NAMALWA (cell line): ENCODE measurements around the gene RAI1.

Experiments
- DNase-seq: peaks from one replicate; pipeline ENCODE4 v3.0.0-alpha.2; 2015; ENCODE audit warnings: low spot score

Gene RAI1

DNA sequence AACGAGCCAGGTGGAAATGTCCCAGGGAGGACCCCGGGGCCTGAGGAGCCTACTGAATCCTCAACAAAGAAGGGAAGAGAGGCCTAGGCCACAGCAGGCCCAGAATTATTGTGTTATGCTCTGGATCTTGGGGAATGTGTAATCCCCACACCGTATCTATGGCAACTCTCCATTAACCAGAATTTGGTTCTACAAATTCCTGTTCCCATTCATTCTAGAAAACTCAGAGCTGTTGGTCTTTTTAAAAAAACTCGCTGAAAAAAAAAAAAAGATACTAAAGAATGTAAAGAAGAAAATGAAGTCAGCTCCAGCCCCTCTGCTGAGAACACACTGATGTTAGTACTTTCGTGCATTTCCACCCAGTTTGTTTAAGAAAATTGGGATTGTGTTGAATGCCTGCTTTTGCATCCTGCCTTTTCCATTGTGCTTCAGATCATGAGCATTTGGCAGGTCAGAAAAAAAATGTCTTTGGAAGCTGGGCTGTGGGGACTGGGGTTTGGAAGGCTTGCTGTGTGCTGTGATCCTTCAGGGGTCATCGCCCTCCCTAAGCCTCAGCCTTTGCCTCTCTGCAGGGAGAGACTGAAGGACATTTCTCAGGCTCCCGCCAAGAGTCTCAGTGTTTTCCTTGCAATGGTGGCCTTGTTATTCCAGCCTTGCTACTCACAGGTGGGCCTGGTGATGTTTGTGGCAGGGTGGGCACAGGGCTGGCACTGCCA is 86.1 kb downstream of the RAI1 start:
- no peak for DNase-seq

DNA sequence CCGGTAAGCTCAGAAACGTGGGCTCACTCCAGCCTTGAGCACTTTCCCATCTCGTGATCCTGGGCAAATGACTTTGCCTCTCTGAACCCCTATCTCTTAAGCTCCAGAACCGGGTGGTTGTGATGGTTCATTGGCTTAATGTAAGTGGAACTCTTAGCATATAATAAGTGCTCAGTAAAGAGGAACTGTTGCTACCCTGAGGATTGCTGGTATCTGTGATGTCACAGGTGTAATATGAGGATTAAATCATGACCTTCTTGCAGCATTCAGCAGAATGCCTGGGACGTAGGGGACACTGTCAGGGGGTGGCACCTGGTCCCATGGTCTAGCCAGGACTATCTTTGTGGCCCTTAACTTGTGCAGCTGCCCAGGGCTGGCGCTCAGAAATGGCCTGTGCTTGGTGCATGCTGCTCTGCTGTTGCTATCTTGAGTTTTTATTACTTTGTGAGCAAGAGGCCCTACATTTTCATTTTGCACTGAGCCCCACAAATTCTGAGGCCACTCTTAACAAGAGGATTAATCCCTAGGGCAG is 86.7 kb downstream of the RAI1 start:
- DNase-seq = no peak

DNA sequence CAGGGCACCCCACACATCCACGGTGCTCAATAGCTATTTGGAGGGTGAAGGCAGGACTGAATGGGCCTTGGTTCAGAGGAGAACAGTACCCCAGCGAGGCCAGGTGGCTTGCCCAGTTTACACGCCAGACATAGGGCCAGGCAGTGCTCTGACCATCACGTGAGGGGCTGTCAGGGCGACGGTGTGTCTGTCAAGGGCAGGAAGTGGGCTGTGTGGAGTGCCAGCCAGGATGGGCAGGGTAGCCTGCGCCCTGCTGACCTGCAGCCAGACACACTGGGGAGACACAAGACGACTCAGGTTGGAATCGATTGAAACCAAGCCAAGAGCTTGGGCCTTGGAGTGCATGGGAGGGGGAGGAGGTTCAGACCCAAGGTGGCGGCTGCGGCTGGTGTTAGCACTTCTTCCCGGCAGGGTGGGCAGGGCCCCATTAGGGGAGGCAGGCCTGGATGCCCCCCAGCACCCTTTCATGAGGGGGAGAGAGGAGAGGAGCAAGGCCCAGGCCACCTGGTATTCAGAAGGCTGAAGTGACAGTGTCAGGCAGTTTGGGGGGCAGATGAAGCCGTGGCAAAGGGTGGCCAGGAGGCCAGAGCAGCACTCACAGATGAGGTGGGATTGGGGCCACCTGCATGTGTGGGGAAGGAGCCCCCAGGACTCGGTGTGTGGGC is 87.3 kb downstream of the RAI1 start:
- DNase-seq = no peak

DNA sequence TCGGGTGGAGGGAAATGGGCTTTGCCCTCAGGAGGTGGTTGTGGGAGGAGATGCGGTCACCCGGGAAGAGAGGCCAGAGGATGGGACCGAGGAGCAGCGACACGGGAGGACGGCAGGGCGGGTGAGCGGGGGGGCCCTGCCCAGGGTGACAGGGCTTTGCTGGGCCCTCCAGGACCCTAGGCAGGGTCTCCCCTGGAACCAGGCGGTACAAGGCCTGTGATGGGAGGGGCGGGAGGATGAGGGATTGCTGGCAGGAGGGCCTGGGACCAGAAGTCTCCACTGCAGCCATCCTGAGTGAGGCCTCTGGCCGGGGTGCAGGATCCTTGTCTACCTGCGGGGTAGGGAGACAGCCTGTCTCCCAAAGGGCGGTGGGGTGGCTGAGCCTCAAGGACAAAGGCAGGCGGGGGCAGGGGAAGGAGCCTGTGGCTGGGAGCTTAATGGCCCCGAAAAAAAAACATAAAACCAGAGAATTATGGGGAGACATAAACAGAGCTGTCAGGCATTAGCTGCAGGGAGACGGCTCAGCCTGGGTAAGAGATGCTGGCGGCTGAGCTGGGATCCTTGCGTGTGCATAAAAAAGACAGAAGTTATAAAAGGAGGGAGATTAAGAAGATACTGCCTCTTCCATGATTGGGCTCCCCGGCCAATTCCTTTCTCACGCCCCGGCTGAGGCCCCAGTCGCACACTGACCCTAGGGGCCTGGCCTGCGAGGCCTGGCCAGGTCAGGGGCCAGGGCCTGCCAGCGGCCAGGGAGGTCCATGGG is 88.8 kb downstream of the RAI1 start:
- no peak for DNase-seq

DNA sequence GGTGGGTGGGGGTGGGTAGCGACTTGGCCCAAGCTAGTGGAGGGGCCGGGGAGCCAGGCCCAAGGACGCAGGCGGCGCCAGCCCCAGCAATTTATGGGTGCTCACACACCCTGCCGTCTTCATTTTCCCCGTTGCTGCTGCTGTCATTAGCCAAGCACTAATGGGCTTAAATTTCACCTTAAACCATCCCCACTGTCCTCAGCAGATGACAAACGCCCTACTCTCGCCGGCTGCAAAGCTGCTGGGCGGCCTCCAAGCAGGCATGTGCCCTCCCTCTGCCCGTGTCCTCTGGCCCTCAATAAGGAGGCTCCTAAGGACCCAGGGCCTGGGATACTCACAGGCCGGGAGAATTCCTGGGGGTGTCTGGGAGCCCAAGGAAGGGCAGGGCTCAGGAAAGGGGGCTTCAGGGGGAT is 89.4 kb downstream of the RAI1 start:
- no peak for DNase-seq

DNA sequence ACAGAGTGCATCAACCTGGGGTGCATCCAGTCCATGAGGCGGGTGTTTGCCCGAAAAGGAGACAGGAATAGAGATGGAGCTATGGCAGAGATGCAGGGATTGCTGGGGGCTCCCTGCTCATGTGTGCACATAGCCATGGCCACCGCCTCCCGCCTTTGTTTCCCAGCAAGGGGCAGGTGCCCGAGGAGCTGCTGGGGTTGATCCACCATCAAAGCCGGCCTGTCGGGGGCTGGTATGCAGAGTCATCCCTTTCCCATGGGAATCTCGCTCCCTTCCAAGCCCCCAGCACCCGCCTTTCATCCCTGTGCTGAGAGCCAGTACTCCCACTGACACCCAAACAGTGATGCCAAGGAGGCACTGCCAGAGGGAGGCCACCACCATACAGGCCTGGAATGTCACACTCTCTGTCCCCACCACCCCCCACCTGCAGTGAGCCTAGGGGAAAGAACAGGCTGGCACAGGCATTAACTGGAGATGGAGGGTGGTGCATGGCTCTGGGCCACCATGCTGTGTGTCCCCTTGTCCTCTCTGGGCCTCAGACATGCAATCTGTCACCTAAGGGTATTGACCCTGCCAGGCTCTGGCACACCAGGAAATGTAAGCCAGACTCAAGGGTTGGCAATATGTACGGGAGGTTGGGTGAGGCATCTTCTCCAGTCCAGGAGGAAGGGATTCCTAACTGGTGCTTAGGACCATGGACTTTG is 90.4 kb downstream of the RAI1 start:
- no peak for DNase-seq

DNA sequence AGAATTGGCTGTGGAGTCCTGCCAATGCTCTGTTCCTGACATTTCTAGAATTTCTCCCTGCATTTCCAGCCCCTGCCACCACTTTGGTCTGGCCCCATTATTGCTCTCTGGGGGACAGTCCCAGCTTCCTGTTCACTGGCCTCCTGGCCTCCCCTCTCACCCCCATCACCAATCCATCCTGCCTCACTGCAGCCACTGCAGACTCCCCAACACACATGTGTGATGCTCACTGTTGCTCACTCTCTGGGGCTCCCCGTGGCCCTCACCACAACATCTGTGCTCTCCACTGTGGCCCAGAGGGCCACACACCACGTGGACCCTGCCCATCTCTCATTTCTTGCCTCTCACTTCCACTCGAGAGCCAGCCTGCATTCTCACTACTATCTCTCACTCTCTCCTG is 91.0 kb downstream of the RAI1 start:
- DNase-seq = no peak

DNA sequence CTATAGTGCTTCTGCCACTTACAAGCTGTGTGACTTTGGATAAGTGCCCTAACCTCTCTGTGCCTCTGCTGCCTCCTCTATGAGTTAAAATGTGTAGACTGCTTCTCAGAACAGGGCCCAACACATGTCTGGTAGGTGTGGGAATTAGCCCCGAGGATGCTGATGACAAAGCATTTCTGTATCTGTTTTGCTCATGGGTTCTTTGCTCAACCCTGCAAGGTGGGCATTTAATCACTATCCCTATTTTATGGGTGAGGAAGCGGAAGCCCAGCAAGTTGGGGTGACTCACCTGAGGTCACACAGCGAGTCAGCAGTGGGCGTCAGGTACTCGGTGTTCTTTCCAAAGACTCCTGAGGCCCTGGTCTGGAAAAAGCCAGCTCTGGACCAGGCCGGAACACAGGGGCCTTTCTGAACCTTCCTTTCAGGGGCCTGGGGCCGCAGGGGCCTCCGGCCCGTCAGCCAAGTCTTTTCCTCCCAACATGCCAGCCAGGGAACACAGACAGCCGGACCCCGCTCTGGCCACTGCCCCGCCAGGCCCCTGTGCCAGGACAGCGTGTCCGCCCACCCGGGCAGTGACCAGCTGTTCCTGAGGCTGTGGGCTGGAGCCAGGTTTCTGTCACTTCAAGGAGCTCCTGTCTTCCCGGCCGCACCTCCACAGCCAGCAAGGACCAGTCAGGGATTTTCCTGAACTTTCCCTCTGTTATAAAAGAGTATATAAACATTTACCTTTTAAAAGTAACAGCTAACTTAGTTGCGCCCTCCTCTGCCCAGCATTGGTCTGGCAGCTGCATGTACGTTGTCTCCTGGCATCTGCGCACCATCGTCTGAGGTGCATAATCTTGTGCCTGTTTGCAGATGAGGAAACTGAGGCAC is 93.0 kb downstream of the RAI1 start:
- no peak for DNase-seq

DNA sequence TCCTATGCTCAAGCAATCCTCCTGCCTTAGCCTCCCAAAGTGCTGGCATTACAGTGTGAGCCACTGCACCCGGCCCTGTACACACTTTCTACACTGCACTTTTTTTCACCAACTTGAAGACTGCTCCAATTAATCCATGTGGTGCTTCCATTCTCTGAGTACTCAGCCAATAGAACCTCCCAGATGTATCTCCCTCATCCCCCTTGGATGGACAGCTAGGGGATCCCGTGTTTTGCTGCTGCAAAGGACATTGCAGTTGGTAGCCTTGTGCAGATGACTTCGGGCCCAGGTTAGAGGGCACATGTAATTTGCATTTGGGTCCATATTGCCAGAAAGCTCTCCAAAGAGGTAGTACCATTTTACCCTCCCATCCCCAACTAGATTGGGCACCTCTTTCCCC is 95.6 kb downstream of the RAI1 start:
- DNase-seq = no peak

DNA sequence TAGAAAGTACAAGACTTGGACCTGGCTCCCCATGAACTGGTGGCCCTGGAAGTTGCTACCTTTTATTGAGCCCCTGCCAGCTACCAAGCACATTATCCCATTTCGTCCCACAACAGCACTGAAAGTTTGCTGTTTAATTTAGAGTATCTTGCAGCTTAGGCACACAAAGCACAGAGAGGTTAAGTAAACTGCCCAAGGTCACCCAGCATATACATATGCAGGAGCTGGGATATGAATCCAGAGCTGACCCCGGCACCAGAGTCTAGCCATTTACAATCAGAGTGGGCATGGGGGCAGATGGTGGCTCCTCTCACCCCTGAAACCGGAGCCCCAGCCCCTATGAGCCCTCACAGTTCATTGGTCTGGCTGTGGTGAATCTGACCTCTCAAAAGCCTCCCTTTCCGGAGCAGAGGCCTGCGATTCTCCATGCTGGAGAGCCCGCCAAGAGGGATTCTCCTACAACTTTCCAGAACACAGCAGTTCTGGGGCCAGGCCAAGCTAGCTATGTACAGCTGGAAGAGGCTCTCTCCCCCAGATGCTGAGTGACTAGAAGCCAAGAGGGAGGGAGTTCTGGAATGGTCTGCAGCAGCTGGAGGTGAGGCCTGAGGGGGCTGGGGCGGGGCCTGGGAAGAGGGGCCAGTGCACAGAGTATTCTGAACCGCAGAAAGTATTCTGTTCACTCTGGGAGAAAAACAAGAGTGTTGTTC is 97.2 kb downstream of the RAI1 start:
- DNase-seq = no peak

DNA sequence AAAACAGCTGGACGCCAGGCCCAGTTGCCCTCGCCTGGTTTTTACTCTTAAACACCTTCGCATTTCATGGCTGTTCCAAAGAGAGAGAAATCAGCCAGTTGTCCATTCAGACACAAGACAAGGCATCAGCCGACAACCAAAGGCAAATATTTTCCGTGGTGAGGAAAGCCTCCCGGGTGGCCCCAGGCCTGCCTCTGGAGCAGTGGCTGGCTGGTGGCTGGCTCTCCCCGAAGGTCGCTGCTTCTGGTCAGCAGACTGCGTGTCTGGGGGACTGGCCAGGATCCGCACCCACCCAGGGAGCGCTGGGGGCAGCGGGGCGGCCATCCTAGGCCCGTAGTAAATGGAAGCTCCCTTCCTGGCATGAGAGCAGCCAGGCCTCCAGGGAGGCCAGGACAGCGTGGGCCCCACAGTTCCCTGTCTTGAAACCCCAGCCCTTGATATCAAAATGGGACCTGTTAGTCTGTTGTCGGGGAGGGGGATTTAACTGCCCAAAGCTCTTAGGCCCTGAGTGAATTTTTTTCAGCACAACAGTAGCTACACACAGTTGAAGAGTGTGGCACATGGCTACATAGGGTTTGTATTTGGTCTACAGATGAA is 97.9 kb downstream of the RAI1 start:
- DNase-seq = no peak

DNA sequence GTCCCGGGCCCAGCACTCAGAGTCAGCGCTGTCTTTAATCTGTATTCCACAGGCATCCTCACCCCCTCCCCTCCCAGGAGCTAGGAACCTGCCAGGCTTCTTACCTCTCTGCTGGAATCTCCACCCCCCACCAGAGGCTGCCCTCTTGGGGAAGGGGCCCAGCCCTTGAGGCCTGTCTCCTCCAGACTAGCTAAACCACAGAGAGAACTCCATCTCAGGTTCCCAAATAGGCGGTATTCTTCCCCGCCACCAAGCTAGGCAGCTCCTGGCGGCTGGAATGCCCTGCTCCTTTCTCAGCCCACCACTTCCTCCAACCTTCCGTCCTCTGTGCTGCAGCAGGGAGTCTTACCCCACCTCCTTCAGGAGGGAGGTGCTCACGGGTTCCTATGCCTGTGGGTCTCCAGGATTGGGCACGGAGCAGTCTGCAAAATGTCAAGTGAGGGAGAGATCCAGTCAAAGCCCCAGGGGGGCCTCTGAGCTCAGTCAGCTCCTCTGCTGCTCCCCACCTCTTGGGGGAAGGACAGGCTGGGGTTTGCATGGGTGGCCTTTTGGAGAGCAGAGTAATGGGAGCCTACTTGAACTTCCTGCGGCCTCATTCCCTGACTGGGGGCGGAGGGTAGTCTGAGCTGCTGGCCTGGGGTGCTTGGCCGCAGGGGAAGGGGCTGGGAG is 99.8 kb downstream of the RAI1 start:
- no peak for DNase-seq

DNA sequence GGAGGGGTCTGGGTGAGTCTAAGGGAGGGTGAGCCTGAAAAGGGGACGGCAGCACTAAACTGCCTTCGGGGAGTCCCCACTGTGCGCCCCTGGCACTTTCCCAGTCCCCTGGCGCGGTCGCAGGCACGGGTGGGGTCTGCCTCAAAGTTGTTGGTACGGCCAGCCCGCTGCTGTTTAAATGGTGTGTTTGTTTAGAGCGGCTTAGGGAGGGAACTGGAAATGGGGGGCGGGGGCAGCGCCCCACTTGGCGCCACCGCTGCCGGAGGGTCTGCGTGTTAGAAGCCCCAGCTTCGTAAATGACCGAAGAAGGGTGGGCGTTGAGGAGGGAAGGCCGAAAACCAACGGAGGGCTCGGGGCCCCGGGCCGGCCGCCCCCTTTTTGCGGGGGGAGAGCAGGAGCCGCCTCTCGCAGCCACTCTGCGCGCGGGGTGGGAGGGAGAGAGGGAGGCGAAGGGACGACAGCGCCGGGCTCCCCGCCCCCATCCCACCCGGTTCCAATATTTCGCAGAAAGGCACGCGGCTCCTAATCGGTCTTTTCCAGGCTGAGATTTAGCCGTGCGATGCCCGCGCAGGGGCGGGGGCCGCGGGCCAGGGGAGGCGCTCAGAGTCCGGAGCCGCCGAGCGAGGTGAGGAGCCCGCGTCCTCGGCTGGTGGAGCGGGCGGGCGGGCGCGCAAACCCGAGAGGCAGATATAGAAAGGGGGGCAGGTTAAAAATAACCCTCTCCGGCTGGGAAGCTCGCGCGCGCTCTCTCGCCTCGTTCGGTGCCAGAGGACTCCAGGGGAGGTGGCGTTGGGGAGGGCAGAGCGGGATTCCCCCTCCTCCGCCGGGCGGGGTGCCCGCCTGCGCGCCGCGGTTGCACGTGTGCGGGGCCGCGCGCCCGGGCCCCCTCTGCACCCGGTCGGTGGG is 100.6 kb downstream of the RAI1 start:
- DNase-seq = no peak

DNA sequence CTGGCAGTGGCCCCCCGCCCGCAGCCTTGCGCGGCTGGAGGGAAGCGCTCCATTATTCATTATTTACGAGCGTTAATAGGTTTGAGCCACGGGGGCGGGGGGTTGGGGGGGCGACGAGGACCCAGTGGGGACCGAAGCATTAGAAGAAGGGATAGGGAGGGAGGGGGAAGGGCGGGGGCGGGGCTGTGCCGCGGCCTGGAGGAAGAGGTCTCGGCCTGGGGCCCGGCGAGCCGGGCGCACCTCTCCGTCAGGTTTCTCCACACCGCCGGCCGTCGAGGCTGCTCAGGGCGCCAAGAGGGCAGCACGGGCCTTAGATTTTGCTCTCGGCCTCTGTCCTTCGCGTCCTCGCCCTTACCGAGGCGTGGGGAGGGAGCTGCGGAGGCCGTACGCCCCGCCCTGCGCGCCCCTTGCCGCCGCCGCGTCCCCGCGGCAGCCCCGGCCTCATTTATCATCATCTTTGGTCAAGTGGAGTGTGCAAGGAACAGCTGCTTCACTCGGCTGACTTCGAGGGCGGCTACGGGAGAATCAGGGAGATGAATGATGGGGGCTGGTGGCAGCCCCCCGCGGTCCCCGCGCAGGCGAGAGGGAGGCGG is 101.4 kb downstream of the RAI1 start:
- DNase-seq = no peak

DNA sequence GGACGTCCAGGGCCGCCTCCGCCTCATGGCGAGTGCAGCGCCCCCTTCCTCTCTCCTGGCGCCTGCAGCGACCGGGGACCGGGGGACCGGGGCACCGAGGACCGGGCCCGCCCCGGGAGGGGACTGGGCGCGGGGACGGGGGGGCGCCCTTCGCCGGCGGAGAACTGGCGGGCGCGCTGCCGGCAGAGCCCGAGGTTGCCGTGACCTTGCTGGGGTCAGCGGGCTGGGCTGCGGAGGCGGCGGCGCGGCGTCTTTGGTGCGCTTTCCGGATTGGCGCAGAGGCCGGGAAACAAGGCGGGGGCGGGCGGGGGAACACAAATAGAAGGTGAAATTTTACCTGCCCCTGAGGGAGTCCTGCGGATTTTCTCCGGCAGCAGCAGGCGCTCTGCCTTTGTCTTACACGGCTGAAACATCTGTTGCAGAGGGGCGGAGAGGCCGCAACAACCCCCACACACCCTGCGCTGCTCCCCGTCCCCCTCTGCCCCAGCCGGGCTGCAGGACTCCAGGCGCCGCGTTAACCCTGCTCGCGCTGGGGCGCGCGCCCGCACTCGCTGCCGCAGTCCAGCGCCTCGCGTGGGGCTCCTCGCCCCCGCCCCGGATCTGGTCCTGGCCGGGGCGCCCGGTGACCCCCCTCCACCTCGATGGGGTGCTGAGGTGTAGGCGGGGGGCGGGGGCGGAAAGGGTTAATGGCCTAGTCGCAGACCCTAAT is 102.0 kb downstream of the RAI1 start:
- peak; percentile 41 for DNase-seq

DNA sequence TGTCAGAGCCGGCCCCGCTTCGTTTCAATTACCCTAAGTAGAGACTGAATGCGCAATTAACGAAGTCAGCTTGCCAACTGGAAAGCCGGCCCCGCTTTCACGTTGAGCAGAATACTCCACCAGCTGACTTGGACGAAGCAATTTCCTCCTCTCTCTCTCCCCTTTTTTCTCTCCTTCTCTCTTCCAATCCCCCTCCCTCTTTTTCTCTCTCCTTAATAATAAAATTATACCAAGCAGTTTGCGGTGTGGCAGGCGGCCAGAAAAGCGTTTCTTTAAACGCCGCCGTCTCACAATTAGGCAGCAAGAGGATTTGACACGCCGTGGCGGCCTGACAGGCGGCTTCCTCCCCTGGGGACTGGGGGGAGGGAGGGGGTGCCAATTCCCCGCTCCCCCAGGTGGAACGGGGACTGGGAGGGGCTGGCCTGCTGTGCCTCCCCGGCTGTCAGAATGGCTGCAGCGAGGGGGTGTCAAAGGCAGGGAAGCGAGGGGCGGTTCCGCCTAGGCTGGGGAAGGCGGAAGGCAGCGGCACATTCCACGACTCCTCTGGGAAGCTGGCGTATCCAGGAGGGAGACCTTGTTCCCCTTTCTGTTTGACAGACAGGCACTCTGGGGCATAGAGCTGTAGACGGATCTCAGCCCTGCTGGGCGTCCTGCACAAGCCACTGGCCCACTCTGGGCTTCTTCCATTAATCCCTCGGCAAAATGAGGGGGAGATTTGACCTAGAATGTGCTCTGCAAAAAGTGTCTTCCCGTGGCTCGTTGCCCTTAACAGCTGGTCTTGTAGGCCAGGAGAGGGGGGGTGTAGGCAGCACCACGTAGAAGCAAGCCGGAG is 102.8 kb downstream of the RAI1 start:
- peak; percentile 55 for DNase-seq
